GM21825 (cell line): ENCODE data around the gene IL4I1.

Experiments
- ATAC-seq: cut with Tn5 transposase; IDR thresholded peaks from one replicate; pipeline ENCODE4 v1.9.1; 2021; ENCODE audit warnings: mild to moderate bottlenecking, moderate library complexity; ENCODE audit not compliant: unreplicated experiment

The IL4I1 gene

GRCh38 chr19:49853852-49854377 lies 42.8 kb downstream of the IL4I1 start:
- no peak for ATAC-seq

GRCh38 chr19:49852631-49853126 lies 44.0 kb downstream of the IL4I1 start:
- no peak for ATAC-seq

- ATAC-seq = no peak
These were observed 45.0 kb downstream of the IL4I1 start for GRCh38 chr19:49851456-49852259.

GRCh38 chr19:49850487-49851342 lies 46.0 kb downstream of the IL4I1 start, which contains the start of gene PTOV1:
Gene PTOV1 (plus strand): TSS chr19:49851159.
- ATAC-seq = peak; percentile 71

GRCh38 chr19:49850221-49850486 lies 46.5 kb downstream of the IL4I1 start:
- ATAC-seq = no peak

- no peak for ATAC-seq
These were observed 47.1 kb downstream of the IL4I1 start for GRCh38 chr19:49849433-49850220.

GRCh38 chr19:49848938-49849337 lies 47.7 kb downstream of the IL4I1 start:
- ATAC-seq = no peak

GRCh38 chr19:49847731-49848696 lies 48.7 kb downstream of the IL4I1 start:
- ATAC-seq = no peak

- no peak for ATAC-seq
These were observed 50.3 kb downstream of the IL4I1 start for GRCh38 chr19:49846408-49846807.

GRCh38 chr19:49845414-49845813 lies 51.3 kb downstream of the IL4I1 start:
- ATAC-seq = no peak

- ATAC-seq = no peak
These were observed 52.3 kb downstream of the IL4I1 start for GRCh38 chr19:49844138-49845095.

- ATAC-seq = no peak
These were observed 53.4 kb downstream of the IL4I1 start for GRCh38 chr19:49843265-49843664.

- ATAC-seq = no peak
These were observed 55.9 kb downstream of the IL4I1 start for GRCh38 chr19:49840736-49841249.

- ATAC-seq = no peak
These were observed 56.4 kb downstream of the IL4I1 start for GRCh38 chr19:49840321-49840720.

- ATAC-seq = no peak
These were observed 57.0 kb downstream of the IL4I1 start for GRCh38 chr19:49839713-49840112.
